WTC11 (cell line): Measurements from ENCODE around the gene ARHGEF19. TPM values are rescaled to one million over a fixed set of nuclear protein-coding genes. Genes with fewer than 3 reads are reported as not detected.

ENCODE experiments used
- ATAC-seq: fragments of 200-7000 bp; cut with Tn5 transposase; 2 replicates; pipeline ENCODE4 v1.10.0; 2021; ENCODE audit warnings: mild to moderate bottlenecking, moderate library complexity
- CTCF ChIA-PET: fragments of 300-600 bp; sonication (Branson Sonifier 250); formaldehyde crosslinking; loops from one replicate; lab custom pipeline; 2021; ENCODE audit warnings: antibody characterized with exemption; lab: Charles Lee
- POLR2A ChIA-PET: fragments of 350-600 bp; sonication (Branson Sonifier 250); formaldehyde crosslinking; loops from one replicate; lab custom pipeline; 2021; ENCODE audit warnings: antibody characterized with exemption; lab: Charles Lee
- DNase-seq: peaks from one replicate; pipeline ENCODE4 v3.0.0; 2021; ENCODE audit warnings: low spot score
- H3K27ac Mint-ChIP-seq: 2 replicates; pipeline ENCODE4 v1.8.0; 2021; ENCODE audit warnings: mixed read lengths
- H3K27me3 Mint-ChIP-seq: 2 replicates; pipeline ENCODE4 v1.8.0; 2021; ENCODE audit warnings: low read depth, mild to moderate bottlenecking, moderate library complexity, mixed read lengths
- H3K36me3 Mint-ChIP-seq: 2 replicates; pipeline ENCODE4 v1.8.0; 2021; ENCODE audit warnings: mixed read lengths
- H3K4me1 Mint-ChIP-seq: 2 replicates; pipeline ENCODE4 v1.8.0; 2022; ENCODE audit warnings: mixed read lengths
- H3K4me3 Mint-ChIP-seq: 2 replicates; pipeline ENCODE4 v1.8.0; 2021; ENCODE audit warnings: mild to moderate bottlenecking, moderate library complexity, mixed read lengths
- H3K9me3 Mint-ChIP-seq: 2 replicates; pipeline ENCODE4 v1.8.0; 2021; ENCODE audit warnings: mixed read lengths
- ESRRA ChIP-seq: sonication (generic); formaldehyde crosslinking; IDR thresholded peaks from 2 replicates; pipeline ENCODE4 v1.8.1; 2022; ENCODE audit warnings: mild to moderate bottlenecking, missing genetic modification reagents, borderline replicate concordance
- MXD4 ChIP-seq: fragments of 250-450 bp; sonication (Bioruptor Pico); IDR thresholded peaks from 2 replicates; pipeline ENCODE4 v1.8.0; 2021; ENCODE audit warnings: mild to moderate bottlenecking, moderate library complexity, borderline replicate concordance
- NR3C1 ChIP-seq: sonication (generic); formaldehyde crosslinking; conservative IDR thresholded peaks from 2 replicates; pipeline ENCODE4 v1.8.1; 2023; ENCODE audit warnings: low read depth, mild to moderate bottlenecking, missing genetic modification reagents
- RELA ChIP-seq: sonication (generic); formaldehyde crosslinking; IDR thresholded peaks from 2 replicates; pipeline ENCODE4 v1.8.1; 2022; ENCODE audit warnings: missing genetic modification reagents, mild to moderate bottlenecking, borderline replicate concordance
- SMAD4 ChIP-seq: sonication (generic); formaldehyde crosslinking; IDR thresholded peaks from 2 replicates; pipeline ENCODE4 v1.8.0; 2022; ENCODE audit warnings: mild to moderate bottlenecking, missing genetic modification reagents
- TCF7 ChIP-seq: sonication (generic); formaldehyde crosslinking; IDR thresholded peaks from 2 replicates; pipeline ENCODE4 v1.8.0; 2022; ENCODE audit warnings: mild to moderate bottlenecking, low read depth, missing genetic modification reagents, moderate library complexity
- USF1 ChIP-seq: sonication (generic); formaldehyde crosslinking; IDR thresholded peaks from 2 replicates; pipeline ENCODE4 v1.8.0; 2022; ENCODE audit warnings: mild to moderate bottlenecking, missing genetic modification reagents
- ZBTB43 ChIP-seq: sonication (generic); formaldehyde crosslinking; IDR thresholded peaks from 2 replicates; pipeline ENCODE4 v1.8.1; 2023; ENCODE audit warnings: mild to moderate bottlenecking, missing genetic modification reagents
- ZNF263 ChIP-seq: sonication (generic); formaldehyde crosslinking; IDR thresholded peaks from 2 replicates; pipeline ENCODE4 v1.8.1; 2022; ENCODE audit warnings: low read depth, mild to moderate bottlenecking, moderate library complexity, missing genetic modification reagents
- ZNF281 ChIP-seq: sonication (generic); formaldehyde crosslinking; IDR thresholded peaks from 2 replicates; pipeline ENCODE4 v1.8.0; 2023; ENCODE audit warnings: mild to moderate bottlenecking, missing genetic modification reagents
- ZNF423 ChIP-seq: fragments of 250-450 bp; sonication (Bioruptor Pico); IDR thresholded peaks from 2 replicates; pipeline ENCODE4 v2.1.2; 2022; ENCODE audit warnings: mild to moderate bottlenecking, moderate library complexity
- ZNF512 ChIP-seq: sonication (generic); formaldehyde crosslinking; IDR thresholded peaks from 2 replicates; pipeline ENCODE4 v1.8.1; 2022; ENCODE audit warnings: missing genetic modification reagents, borderline replicate concordance
- ZSCAN18 ChIP-seq: fragments of 250-450 bp; sonication (Bioruptor Pico); IDR thresholded peaks from 2 replicates; pipeline ENCODE4 v2.1.2; 2022; ENCODE audit warnings: mild to moderate bottlenecking, moderate library complexity
- total RNA-seq: library from RNA; stranded (reverse); gene quantifications from 3 replicates; pipeline ENCODE4 v1.2.3, GENCODE V29; 2021
- TF ChIP-seq, protein P1 (sequence below): sonication (generic); formaldehyde crosslinking; IDR thresholded peaks from 2 replicates; pipeline ENCODE4 v1.8.1; 2022; ENCODE audit warnings: low read depth, mild to moderate bottlenecking, moderate library complexity, missing genetic modification reagents, borderline replicate concordance
- TF ChIP-seq, protein P2 (sequence below): sonication (generic); formaldehyde crosslinking; IDR thresholded peaks from 2 replicates; pipeline ENCODE4 v1.8.0; 2022; ENCODE audit warnings: mild to moderate bottlenecking, missing genetic modification reagents
- TF ChIP-seq, protein P3 (sequence below): fragments of 250-450 bp; sonication (Bioruptor Pico); IDR thresholded peaks from 2 replicates; pipeline ENCODE4 v1.9.0; 2021; ENCODE audit warnings: mild to moderate bottlenecking
- TF ChIP-seq, protein P4 (sequence below): fragments of 250-450 bp; sonication (Bioruptor Pico); IDR thresholded peaks from 2 replicates; pipeline ENCODE4 v1.8.0; 2021; ENCODE audit warnings: mild to moderate bottlenecking

ARHGEF19 gene
- total RNA-seq, 1 experiment from 2014 or later, result 53.1 TPM

GRCh38 chr1:16219968-16220500 lies 7.6 kb upstream of the ARHGEF19 start:
- CTCF ChIA-PET, result no interaction called here
- Mint-ChIP-seq H3K4me1 (peaks cover 17% of the 10 kb centered on the region), H3K27me3 (peaks cover 50% of the 10 kb centered on the region), H3K9me3 (no peaks in the 10 kb centered on the region), H3K36me3 (no peaks in the 10 kb centered on the region), H3K4me3 (no peak overlapping the region), H3K27ac (no peak overlapping the region)
- ATAC-seq, result no peak
- DNase-seq, result no peak
- TF ChIP-seq, protein P1, sequence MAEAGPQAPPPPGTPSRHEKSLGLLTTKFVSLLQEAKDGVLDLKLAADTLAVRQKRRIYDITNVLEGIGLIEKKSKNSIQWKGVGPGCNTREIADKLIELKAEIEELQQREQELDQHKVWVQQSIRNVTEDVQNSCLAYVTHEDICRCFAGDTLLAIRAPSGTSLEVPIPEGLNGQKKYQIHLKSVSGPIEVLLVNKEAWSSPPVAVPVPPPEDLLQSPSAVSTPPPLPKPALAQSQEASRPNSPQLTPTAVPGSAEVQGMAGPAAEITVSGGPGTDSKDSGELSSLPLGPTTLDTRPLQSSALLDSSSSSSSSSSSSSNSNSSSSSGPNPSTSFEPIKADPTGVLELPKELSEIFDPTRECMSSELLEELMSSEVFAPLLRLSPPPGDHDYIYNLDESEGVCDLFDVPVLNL (CRISPR knock-in tag), result no peak
- TF ChIP-seq, protein P2, sequence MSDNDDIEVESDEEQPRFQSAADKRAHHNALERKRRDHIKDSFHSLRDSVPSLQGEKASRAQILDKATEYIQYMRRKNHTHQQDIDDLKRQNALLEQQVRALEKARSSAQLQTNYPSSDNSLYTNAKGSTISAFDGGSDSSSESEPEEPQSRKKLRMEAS, result no peak
- TF ChIP-seq ESRRA, result no peak
- TF ChIP-seq RELA (CRISPR knock-in tag), result no peak
- TF ChIP-seq, protein P3, sequence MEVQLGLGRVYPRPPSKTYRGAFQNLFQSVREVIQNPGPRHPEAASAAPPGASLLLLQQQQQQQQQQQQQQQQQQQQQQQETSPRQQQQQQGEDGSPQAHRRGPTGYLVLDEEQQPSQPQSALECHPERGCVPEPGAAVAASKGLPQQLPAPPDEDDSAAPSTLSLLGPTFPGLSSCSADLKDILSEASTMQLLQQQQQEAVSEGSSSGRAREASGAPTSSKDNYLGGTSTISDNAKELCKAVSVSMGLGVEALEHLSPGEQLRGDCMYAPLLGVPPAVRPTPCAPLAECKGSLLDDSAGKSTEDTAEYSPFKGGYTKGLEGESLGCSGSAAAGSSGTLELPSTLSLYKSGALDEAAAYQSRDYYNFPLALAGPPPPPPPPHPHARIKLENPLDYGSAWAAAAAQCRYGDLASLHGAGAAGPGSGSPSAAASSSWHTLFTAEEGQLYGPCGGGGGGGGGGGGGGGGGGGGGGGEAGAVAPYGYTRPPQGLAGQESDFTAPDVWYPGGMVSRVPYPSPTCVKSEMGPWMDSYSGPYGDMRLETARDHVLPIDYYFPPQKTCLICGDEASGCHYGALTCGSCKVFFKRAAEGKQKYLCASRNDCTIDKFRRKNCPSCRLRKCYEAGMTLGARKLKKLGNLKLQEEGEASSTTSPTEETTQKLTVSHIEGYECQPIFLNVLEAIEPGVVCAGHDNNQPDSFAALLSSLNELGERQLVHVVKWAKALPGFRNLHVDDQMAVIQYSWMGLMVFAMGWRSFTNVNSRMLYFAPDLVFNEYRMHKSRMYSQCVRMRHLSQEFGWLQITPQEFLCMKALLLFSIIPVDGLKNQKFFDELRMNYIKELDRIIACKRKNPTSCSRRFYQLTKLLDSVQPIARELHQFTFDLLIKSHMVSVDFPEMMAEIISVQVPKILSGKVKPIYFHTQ (CRISPR knock-in tag), result no peak
- TF ChIP-seq ZNF281 (CRISPR knock-in tag), result no peak
- TF ChIP-seq ZBTB43 (CRISPR knock-in tag), result no peak
- TF ChIP-seq, protein P4, sequence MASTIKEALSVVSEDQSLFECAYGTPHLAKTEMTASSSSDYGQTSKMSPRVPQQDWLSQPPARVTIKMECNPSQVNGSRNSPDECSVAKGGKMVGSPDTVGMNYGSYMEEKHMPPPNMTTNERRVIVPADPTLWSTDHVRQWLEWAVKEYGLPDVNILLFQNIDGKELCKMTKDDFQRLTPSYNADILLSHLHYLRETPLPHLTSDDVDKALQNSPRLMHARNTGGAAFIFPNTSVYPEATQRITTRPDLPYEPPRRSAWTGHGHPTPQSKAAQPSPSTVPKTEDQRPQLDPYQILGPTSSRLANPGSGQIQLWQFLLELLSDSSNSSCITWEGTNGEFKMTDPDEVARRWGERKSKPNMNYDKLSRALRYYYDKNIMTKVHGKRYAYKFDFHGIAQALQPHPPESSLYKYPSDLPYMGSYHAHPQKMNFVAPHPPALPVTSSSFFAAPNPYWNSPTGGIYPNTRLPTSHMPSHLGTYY (CRISPR knock-in tag), result no peak
- no peak for TF ChIP-seq MXD4 (CRISPR knock-in tag)
- no peak for TF ChIP-seq SMAD4 (CRISPR knock-in tag)
- TF ChIP-seq USF1 (CRISPR knock-in tag), result no peak
- TF ChIP-seq TCF7 (CRISPR knock-in tag), result no peak
- TF ChIP-seq ZNF263 (CRISPR knock-in tag), result no peak
- no peak for TF ChIP-seq ZNF423 (CRISPR knock-in tag)
- no peak for TF ChIP-seq ZNF512
- no peak for TF ChIP-seq NR3C1
- TF ChIP-seq ZSCAN18, result no peak
- POLR2A ChIA-PET, result no interaction called here
